HEK293 (cell line): Measurements from ENCODE around the gene ADAMTS14.

Experiments used
- CTCF ChIA-PET: fragments of 350-600 bp; formaldehyde crosslinking; extraction: SDS; loops from one replicate; lab custom pipeline; 2021; ENCODE audit warnings: antibody characterized with exemption; lab: Yijun Ruan, JAX
- POLR2A ChIA-PET: fragments of 300-600 bp; formaldehyde crosslinking; extraction: SDS; loops from one replicate; lab custom pipeline; 2020; ENCODE audit warnings: antibody characterized with exemption, inconsistent platforms; lab: Yijun Ruan, JAX
- H3K27ac ChIP-seq: fragments of 200-500 bp; sonication (Bioruptor generic); 2 replicates; pipeline ENCODE4 v1.5.1; 2014; ENCODE audit warnings: low read depth, low read length, control low read depth, inconsistent platforms; ENCODE audit errors: extremely low read depth
- H3K36me3 ChIP-seq, 2 experiments: fragments of 200-500 bp in 1 of 2; sonication (Bioruptor generic) in 1 of 2; 1 replicate in 1 of 2; 2 replicates in 1 of 2; pipeline ENCODE4 v1.5.1; 2014 to 2017; ENCODE audit warnings: inconsistent platforms in 2 of 2, low read length in 2 of 2; ENCODE audit not compliant: control insufficient read depth in 2 of 2, insufficient read depth in 1 of 2
- H3K4me1 ChIP-seq: fragments of 200-500 bp; sonication (Bioruptor generic); 2 replicates; pipeline ENCODE4 v1.5.1; 2014; ENCODE audit warnings: mild to moderate bottlenecking, low read length, inconsistent platforms; ENCODE audit not compliant: control insufficient read depth, insufficient read depth
- H3K4me3 ChIP-seq: 2 replicates; pipeline ENCODE4 v1.5.1; 2011; ENCODE audit warnings: low read depth, mild to moderate bottlenecking, control low read depth, low read length, moderate library complexity
- H3K9me3 ChIP-seq: fragments of 200-500 bp; sonication (Bioruptor generic); 2 replicates; pipeline ENCODE4 v1.5.1; 2014; ENCODE audit warnings: low read depth, low read length, inconsistent platforms; ENCODE audit not compliant: control insufficient read depth, insufficient read depth
- KLF16 ChIP-seq: fragments of 450-650 bp; formaldehyde crosslinking; IDR thresholded peaks from 2 replicates; pipeline ENCODE4 v1.5.1; 2017; ENCODE audit warnings: missing biosample characterization, missing genetic modification characterization
- PATZ1 ChIP-seq: fragments of 450-650 bp; formaldehyde crosslinking; IDR thresholded peaks from 2 replicates; pipeline ENCODE4 v1.5.1; 2016; ENCODE audit warnings: missing biosample characterization, missing genetic modification characterization
- SP3 ChIP-seq: fragments of 450-650 bp; formaldehyde crosslinking; IDR thresholded peaks from 2 replicates; pipeline ENCODE4 v1.5.1; 2016; ENCODE audit warnings: missing biosample characterization, missing genetic modification characterization
- ZNF19 ChIP-seq: fragments of 450-650 bp; formaldehyde crosslinking; IDR thresholded peaks from 2 replicates; pipeline ENCODE4; 2016; ENCODE audit warnings: missing biosample characterization, missing genetic modification characterization, low read depth
- ZNF302 ChIP-seq: fragments of 450-650 bp; formaldehyde crosslinking; IDR thresholded peaks from 2 replicates; pipeline ENCODE4 v1.5.1; 2016; ENCODE audit warnings: missing biosample characterization, missing genetic modification characterization, low read depth
- ZNF350 ChIP-seq: fragments of 450-650 bp; formaldehyde crosslinking; IDR thresholded peaks from 2 replicates; pipeline ENCODE4 v1.5.0; 2017; ENCODE audit warnings: missing biosample characterization, mild to moderate bottlenecking, missing genetic modification characterization
- ZNF354C ChIP-seq: fragments of 450-650 bp; formaldehyde crosslinking; IDR thresholded peaks from 2 replicates; pipeline ENCODE4 v1.5.1; 2016; ENCODE audit warnings: missing biosample characterization, missing genetic modification characterization, low read depth, borderline replicate concordance
- ZNF654 ChIP-seq: fragments of 450-650 bp; formaldehyde crosslinking; IDR thresholded peaks from 2 replicates; pipeline ENCODE4 v1.5.1; 2016; ENCODE audit warnings: low read depth, missing biosample characterization, missing genetic modification characterization
- ZNF658 ChIP-seq: fragments of 450-650 bp; formaldehyde crosslinking; IDR thresholded peaks from 2 replicates; pipeline ENCODE4; 2016; ENCODE audit warnings: missing biosample characterization, missing genetic modification characterization
- ZNF707 ChIP-seq: fragments of 450-650 bp; formaldehyde crosslinking; IDR thresholded peaks from 2 replicates; pipeline ENCODE4 v1.5.1; 2016; ENCODE audit warnings: missing biosample characterization, missing genetic modification characterization
- ZNF747 ChIP-seq: fragments of 450-650 bp; formaldehyde crosslinking; IDR thresholded peaks from 2 replicates; pipeline ENCODE4 v1.5.1; 2016; ENCODE audit warnings: missing biosample characterization, missing genetic modification characterization
- ZNF76 ChIP-seq: fragments of 450-650 bp; formaldehyde crosslinking; IDR thresholded peaks from 2 replicates; pipeline ENCODE4; 2016; ENCODE audit warnings: low read depth, missing biosample characterization, missing genetic modification characterization, borderline replicate concordance
- TF ChIP-seq, protein P1 (sequence below): fragments of 450-650 bp; formaldehyde crosslinking; IDR thresholded peaks from 2 replicates; pipeline ENCODE4 v1.5.1; 2016; ENCODE audit warnings: missing biosample characterization, missing genetic modification characterization
- TF ChIP-seq, protein P2 (sequence below): fragments of 450-650 bp; formaldehyde crosslinking; IDR thresholded peaks from 2 replicates; pipeline ENCODE4 v1.5.1; 2016; ENCODE audit warnings: missing biosample characterization, missing genetic modification characterization, borderline replicate concordance
- TF ChIP-seq, protein P3 (sequence below): fragments of 450-650 bp; formaldehyde crosslinking; IDR thresholded peaks from 2 replicates; pipeline ENCODE4 v1.5.1; 2016; ENCODE audit warnings: missing biosample characterization, missing genetic modification characterization

The ADAMTS14 gene

GRCh38 chr10:70675496-70676161 lies 3.3 kb downstream of the ADAMTS14 start:
- no peak for TF ChIP-seq ZNF19 (tag by site-specific recombination)
- Histone ChIP-seq H3K4me1 (no peaks in the 10 kb centered on the region), H3K27ac (no peak overlapping the region), H3K4me3 (no peak overlapping the region), H3K36me3 (no peaks in the 10 kb centered on the region), H3K9me3 (no peaks in the 10 kb centered on the region)
- ChIA-PET CTCF (no interaction called here), POLR2A (no interaction called here)

GRCh38 chr10:70676511-70676910 lies 4.2 kb downstream of the ADAMTS14 start:
- ChIA-PET POLR2A (no interaction called here), CTCF (interaction anchor here (0.5 to 0.7 kb wide), 2 partner anchors 63 to 127 kb away, joined by 3 read pairs; no protein-coding TSS in a partner anchor)
- no peak overlapping the region for H3K27ac ChIP-seq
- H3K36me3 ChIP-seq: no peaks in the 10 kb centered on the region
- H3K9me3 ChIP-seq: no peaks in the 10 kb centered on the region
- H3K4me3 ChIP-seq: no peak overlapping the region
- H3K4me1 ChIP-seq: no peaks in the 10 kb centered on the region
- TF ChIP-seq ZNF76 (no peak), ZNF707 (tag by site-specific recombination) (no peak), ZNF658 (no peak), KLF16 (no peak), ZNF350 (tag by site-specific recombination) (no peak), ZNF654 (tag by site-specific recombination) (no peak)
- TF ChIP-seq, protein P1, sequence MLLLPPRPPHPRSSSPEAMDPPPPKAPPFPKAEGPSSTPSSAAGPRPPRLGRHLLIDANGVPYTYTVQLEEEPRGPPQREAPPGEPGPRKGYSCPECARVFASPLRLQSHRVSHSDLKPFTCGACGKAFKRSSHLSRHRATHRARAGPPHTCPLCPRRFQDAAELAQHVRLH (tag by site-specific recombination): no peak
- TF ChIP-seq, protein P2, sequence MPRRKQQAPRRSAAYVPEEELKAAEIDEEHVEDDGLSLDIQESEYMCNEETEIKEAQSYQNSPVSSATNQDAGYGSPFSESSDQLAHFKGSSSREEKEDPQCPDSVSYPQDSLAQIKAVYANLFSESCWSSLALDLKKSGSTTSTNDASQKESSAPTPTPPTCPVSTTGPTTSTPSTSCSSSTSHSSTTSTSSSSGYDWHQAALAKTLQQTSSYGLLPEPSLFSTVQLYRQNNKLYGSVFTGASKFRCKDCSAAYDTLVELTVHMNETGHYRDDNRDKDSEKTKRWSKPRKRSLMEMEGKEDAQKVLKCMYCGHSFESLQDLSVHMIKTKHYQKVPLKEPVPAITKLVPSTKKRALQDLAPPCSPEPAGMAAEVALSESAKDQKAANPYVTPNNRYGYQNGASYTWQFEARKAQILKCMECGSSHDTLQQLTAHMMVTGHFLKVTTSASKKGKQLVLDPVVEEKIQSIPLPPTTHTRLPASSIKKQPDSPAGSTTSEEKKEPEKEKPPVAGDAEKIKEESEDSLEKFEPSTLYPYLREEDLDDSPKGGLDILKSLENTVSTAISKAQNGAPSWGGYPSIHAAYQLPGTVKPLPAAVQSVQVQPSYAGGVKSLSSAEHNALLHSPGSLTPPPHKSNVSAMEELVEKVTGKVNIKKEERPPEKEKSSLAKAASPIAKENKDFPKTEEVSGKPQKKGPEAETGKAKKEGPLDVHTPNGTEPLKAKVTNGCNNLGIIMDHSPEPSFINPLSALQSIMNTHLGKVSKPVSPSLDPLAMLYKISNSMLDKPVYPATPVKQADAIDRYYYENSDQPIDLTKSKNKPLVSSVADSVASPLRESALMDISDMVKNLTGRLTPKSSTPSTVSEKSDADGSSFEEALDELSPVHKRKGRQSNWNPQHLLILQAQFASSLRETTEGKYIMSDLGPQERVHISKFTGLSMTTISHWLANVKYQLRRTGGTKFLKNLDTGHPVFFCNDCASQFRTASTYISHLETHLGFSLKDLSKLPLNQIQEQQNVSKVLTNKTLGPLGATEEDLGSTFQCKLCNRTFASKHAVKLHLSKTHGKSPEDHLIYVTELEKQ (tag by site-specific recombination): no peak

DNA sequence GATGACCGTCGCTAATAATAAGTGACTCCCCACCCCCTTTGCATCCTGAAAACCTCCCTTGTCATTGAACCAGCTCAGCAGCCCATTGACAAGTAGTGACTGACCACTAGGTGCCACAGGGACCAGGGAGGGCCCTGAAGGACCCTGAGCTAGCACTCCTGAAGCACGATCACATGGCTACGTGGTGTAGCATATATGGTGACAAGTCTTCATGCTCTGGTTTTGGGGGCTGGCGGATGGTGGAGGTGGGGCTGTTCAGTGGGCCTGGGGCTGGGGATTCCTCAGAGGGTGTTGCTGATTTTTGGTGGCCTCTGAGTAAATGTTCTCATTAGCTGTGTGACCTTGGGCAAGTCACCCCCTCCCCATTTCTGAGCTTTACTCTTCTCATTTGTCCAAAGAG lies 4.7 kb downstream of the ADAMTS14 start:
- no peaks in the 10 kb centered on the region for H3K4me1 ChIP-seq
- ChIA-PET CTCF (interaction anchor here (0.5 to 0.7 kb wide), 2 partner anchors 63 to 127 kb away, joined by 3 read pairs; no protein-coding TSS in a partner anchor), POLR2A (no interaction called here)
- TF ChIP-seq ZNF747 (tag by site-specific recombination) (no peak), ZNF302 (tag by site-specific recombination) (no peak), ZNF354C (no peak), SP3 (no peak), PATZ1 (tag by site-specific recombination) (no peak)
- TF ChIP-seq, protein P3, sequence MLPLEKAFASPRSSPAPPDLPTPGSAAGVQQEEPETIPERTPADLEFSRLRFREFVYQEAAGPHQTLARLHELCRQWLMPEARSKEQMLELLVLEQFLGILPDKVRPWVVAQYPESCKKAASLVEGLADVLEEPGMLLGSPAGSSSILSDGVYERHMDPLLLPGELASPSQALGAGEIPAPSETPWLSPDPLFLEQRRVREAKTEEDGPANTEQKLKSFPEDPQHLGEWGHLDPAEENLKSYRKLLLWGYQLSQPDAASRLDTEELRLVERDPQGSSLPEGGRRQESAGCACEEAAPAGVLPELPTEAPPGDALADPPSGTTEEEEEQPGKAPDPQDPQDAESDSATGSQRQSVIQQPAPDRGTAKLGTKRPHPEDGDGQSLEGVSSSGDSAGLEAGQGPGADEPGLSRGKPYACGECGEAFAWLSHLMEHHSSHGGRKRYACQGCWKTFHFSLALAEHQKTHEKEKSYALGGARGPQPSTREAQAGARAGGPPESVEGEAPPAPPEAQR (tag by site-specific recombination): no peak
- no peak overlapping the region for H3K4me3 ChIP-seq
- H3K9me3 ChIP-seq: no peaks in the 10 kb centered on the region
- H3K27ac ChIP-seq: no peak overlapping the region
- H3K36me3 ChIP-seq: no peaks in the 10 kb centered on the region
